CD4-positive, CD25-positive, alpha-beta regulatory T cell (primary cell): ENCODE data around the gene PHLDB3. TPM values are rescaled to one million over a fixed set of nuclear protein-coding genes. Genes with fewer than 3 reads are reported as not detected.

Experiments
- ATAC-seq, 2 donors: fragments of 150-1000 bp; cut with Tn5 transposase; one replicate each; pipeline ENCODE4 v1.10.0; 2021; ENCODE audit warnings: low read depth in 2 of 2, moderate number of reproducible peaks in 2 of 2, moderate library complexity in 1 of 2
- DNase-seq, 3 donors: peaks; one replicate each; pipeline versions ENCODE4 v3.0.0 to v3.0.0-alpha.2; 2012 to 2022; ENCODE audit warnings: mixed read lengths in 1 of 3
- H3K27ac ChIP-seq: one replicate; pipeline ENCODE4 v1.7.0; 2013; ENCODE audit warnings: mild to moderate bottlenecking, low read length; ENCODE audit not compliant: insufficient read depth, poor library complexity, severe bottlenecking
- H3K27me3 ChIP-seq: one replicate; pipeline ENCODE4 v1.7.0; 2013; ENCODE audit warnings: low read length; ENCODE audit not compliant: control insufficient read depth, insufficient read depth
- H3K36me3 ChIP-seq: one replicate; pipeline ENCODE4 v1.7.0; 2013; ENCODE audit warnings: mild to moderate bottlenecking, low read length, moderate library complexity; ENCODE audit not compliant: control insufficient read depth, insufficient read depth
- H3K4me1 ChIP-seq: 2 replicates; pipeline ENCODE4 v1.7.0; 2013; ENCODE audit warnings: mild to moderate bottlenecking, low read length; ENCODE audit not compliant: insufficient read depth, control insufficient read depth, poor library complexity, severe bottlenecking
- H3K4me3 ChIP-seq: one replicate; pipeline ENCODE4 v1.7.0; 2013; ENCODE audit warnings: low read depth, mild to moderate bottlenecking, low read length, moderate library complexity
- H3K9me3 ChIP-seq, 2 experiments: 1 replicate in 1 of 2; 2 replicates in 1 of 2; pipeline ENCODE4 v1.7.0; 2013; ENCODE audit warnings: low read length in 2 of 2, mild to moderate bottlenecking in 1 of 2, moderate library complexity in 1 of 2; ENCODE audit not compliant: control insufficient read depth in 2 of 2
- H3K27ac Mint-ChIP-seq, 3 donors: one replicate each; pipeline ENCODE4 v1.8.0; 2020 to 2022; ENCODE audit warnings: mild to moderate bottlenecking in 3 of 3, mixed read lengths in 3 of 3, moderate library complexity in 2 of 3
- H3K27me3 Mint-ChIP-seq: one replicate; pipeline ENCODE4 v1.8.0; 2022; ENCODE audit warnings: mild to moderate bottlenecking, mixed read lengths
- H3K36me3 Mint-ChIP-seq: one replicate; pipeline ENCODE4 v1.8.0; 2020; ENCODE audit warnings: mixed read lengths
- H3K4me1 Mint-ChIP-seq, 4 donors: one replicate each; pipeline ENCODE4 v1.8.0; 2020 to 2022; ENCODE audit warnings: mixed read lengths in 4 of 4, mild to moderate bottlenecking in 1 of 4
- H3K4me3 Mint-ChIP-seq, 4 donors: one replicate each; pipeline ENCODE4 v1.8.0; 2020 to 2022; ENCODE audit warnings: mild to moderate bottlenecking in 4 of 4, mixed read lengths in 4 of 4, moderate library complexity in 3 of 4
- H3K9me3 Mint-ChIP-seq, 7 donors: one replicate each; pipeline ENCODE4 v1.8.0; 2020 to 2022; ENCODE audit warnings: mixed read lengths in 7 of 7, mild to moderate bottlenecking in 3 of 7, moderate library complexity in 2 of 7
- polyA plus RNA-seq, 4 donors: library from polyadenylated mRNA; unstranded; fragments of 300-500 nt; fragmentation: Illumina TruSeq; gene quantifications; one replicate each; pipeline ENCODE4 v1.2.3, GENCODE V29; 2021
- total RNA-seq: library from RNA; stranded (reverse); gene quantifications from one replicate; pipeline ENCODE4 v1.2.3, GENCODE V29; 2022

Gene PHLDB3
- total and polyA plus RNA-seq, 5 donors from 2014 or later: 1.5 to 64.1 (median 4.2) TPM

DNA sequence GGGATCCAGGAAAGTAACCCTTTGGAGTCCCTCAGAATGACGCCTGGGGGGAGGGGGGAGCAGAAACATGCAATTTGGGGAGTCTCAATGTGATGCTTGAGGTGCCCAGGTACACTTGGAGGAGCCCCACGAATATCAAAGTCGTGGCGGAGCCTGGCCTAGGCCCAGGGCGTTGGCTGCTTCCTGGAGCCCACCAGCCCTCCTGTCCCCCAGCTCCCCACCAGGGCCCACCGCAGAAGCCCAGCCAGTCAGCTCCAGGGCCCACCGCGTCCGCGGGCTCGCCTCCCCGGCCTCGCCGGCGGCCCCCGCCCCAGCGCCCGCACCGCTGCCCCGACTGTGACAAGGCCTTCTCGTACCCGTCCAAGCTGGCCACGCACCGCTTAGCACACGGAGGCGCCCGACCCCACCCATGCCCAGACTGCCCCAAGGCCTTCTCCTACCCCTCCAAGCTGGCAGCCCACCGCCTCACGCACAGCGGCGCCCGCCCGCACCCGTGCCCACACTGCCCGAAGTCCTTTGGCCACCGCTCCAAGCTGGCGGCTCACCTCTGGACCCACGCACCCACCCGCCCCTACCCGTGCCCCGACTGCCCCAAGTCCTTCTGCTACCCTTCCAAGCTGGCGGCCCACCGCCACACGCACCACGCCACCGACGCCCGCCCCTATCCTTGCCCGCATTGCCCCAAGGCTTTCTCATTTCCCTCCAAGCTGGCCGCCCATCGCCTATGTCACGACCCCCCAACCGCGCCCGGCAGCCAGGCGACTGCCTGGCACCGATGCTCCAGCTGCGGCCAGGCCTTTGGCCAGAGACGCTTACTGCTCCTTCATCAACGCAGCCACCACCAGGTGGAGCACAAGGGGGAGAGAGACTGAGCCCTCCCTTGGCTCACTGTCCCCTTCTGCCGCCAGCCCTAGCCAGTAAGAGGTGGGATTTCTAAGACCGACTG, 30.5 kb upstream of the PHLDB3 start:
- Mint-ChIP-seq H3K4me1 (peaks cover 0 to 26% (median 11%) of the 10 kb centered on the region in 4 donors), H3K36me3 (peaks cover 22% of the 10 kb centered on the region), H3K9me3 (peaks cover 0 to 9% (median 2%) of the 10 kb centered on the region in 7 donors), H3K27ac (peak overlapping the region in 1 of 3 donors; percentile 23), H3K27me3 (peaks cover 5% of the 10 kb centered on the region), H3K4me3 (peak overlapping the region in 3 of 4 donors; percentile 67 to 94 (median 75))
- H3K4me1 ChIP-seq: peaks cover 11% of the 10 kb centered on the region
- H3K4me3 ChIP-seq: no peak overlapping the region
- H3K9me3 ChIP-seq: peaks cover 7 to 9% of the 10 kb centered on the region in 2 experiments
- H3K27ac ChIP-seq: peak overlapping the region; percentile 74
- DNase-seq (peak in 1 of 3 donors; percentile 31), ATAC-seq (no peak)
- H3K36me3 ChIP-seq: peaks cover 18% of the 10 kb centered on the region
- no peaks in the 10 kb centered on the region for H3K27me3 ChIP-seq

DNA sequence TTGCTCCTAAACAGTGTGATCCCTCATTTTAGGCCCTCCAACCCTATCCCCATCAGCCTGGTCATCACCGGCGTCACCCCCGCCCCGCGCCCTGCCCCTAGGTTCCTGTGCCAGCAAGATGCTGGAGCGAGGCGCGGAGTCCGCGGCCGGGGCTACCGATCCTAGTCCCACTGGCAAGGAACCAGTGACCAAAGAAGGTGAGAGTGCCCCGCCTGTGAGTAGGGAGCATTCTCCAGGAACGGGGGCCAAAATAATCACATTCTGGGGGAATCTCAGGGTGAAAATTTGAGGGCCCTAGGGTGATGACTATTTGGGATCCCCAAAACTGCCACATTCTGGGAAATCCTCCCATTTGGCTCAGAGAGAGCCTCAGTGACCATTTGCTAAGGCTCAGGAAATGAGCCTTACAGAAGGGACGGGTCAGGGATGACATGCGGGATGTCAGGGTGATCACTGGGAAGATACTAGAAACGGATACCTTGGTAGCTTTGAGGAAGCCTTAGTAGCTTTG, 29.8 kb upstream of the PHLDB3 start:
- DNase-seq (no peak), ATAC-seq (no peak)
- peaks cover 7 to 9% of the 10 kb centered on the region in 2 experiments for H3K9me3 ChIP-seq
- Mint-ChIP-seq H3K36me3 (peaks cover 18% of the 10 kb centered on the region), H3K4me3 (peak overlapping the region; percentile 93 to 98 (median 96)), H3K4me1 (peaks cover 0 to 26% (median 11%) of the 10 kb centered on the region in 4 donors), H3K27ac (peak overlapping the region; percentile 90 to 95 (median 93)), H3K9me3 (peaks cover 0 to 9% (median 2%) of the 10 kb centered on the region in 7 donors), H3K27me3 (peaks cover 5% of the 10 kb centered on the region)
- H3K4me1 ChIP-seq: peaks cover 11% of the 10 kb centered on the region
- peak overlapping the region; percentile 74 for H3K27ac ChIP-seq
- no peaks in the 10 kb centered on the region for H3K27me3 ChIP-seq
- H3K36me3 ChIP-seq: peaks cover 15% of the 10 kb centered on the region
- no peak overlapping the region for H3K4me3 ChIP-seq

DNA sequence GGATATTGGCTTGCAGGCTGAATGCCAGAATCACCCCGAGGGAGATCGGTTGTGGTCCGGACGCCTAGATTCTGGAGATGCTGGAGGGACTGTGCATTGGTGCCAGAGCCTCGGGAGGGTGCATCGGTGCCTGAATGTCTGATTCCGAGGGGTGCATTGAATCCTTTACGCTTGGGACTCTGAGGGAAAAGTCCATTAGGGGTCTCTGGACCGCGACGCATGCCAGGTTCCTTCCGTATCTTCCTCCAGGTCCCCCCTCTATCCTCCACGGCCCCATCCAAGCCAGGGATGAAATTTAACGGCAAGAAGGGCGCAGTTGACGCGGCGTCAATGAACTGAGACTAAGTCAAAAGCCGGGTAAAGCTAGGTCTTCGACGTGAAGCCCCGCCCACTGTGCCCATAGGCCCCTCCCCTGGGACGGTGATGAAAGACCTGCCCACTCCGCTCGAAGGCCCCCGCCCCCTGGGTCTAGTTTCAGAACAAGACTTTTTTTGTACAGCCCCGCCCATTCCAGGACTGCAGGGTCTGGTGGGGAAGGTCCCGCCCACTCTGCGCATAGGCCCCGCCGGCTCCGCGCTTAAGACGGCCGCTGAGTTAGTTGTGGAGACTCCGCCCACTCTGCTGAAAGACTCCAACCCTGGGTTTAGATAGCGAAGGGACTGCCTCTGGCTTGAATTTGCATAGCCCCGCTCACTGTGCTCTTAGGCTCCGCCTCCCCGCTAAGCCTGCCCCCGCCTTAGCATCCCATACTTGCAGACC, 29.2 kb upstream of the PHLDB3 start:
- Histone ChIP-seq H3K4me3 (peak overlapping the region; percentile 81), H3K36me3 (peaks cover 8% of the 10 kb centered on the region), H3K4me1 (peaks cover 11% of the 10 kb centered on the region), H3K27ac (peak overlapping the region; percentile 74), H3K9me3 (peaks cover 3 to 6% of the 10 kb centered on the region in 2 experiments), H3K27me3 (no peaks in the 10 kb centered on the region)
- peaks cover 13% of the 10 kb centered on the region for H3K36me3 Mint-ChIP-seq
- peaks cover 0 to 26% (median 11%) of the 10 kb centered on the region in 4 donors for H3K4me1 Mint-ChIP-seq
- peaks cover 0 to 5% (median 0%) of the 10 kb centered on the region in 7 donors for H3K9me3 Mint-ChIP-seq
- peak overlapping the region; percentile 90 to 95 (median 93) for H3K27ac Mint-ChIP-seq
- H3K4me3 Mint-ChIP-seq: peak overlapping the region; percentile 93 to 98 (median 96)
- ATAC-seq (peak; percentile 76 to 82), DNase-seq (peak; percentile 91 to 96 (median 91))
- peaks cover 5% of the 10 kb centered on the region for H3K27me3 Mint-ChIP-seq

DNA sequence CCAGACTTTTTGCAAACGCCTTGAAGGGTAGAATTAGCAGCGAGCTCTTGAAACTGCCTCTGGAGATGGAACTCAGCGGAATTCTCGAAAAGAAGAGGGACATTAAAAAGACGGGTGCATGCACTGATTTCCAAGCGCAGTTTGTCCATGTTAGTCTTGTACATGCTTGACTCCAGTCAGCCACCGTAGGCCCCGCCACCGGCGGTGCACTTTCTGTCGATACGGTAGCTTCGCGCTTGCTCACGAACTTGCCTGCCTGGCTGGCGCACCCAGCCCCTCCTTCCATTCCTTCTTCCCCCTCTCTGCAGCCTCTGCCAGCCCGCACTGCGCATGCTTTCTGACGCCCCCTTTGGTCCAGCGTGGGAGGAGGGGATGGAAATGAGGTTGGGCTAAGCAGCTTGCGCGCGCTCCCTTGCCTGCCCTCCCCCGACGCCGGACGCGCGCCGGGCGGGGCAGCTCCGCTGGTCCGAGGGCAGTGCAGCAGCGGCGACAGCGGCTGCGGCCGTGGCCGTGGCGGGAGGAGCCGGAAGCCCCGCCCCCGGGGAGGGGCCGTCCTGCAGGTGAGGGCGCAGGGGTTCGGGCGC, 28.5 kb upstream of the PHLDB3 start, which contains the start of gene ZNF575:
Gene ZNF575 (plus strand): TSS at position 227 of the 584 bp plus-strand sequence. CDS start 1,235 bp downstream, outside the sequence.
- peak; percentile 43 to 58 for ATAC-seq
- H3K4me3 ChIP-seq: peak within 1 kb of the TSS; percentile 81

DNA sequence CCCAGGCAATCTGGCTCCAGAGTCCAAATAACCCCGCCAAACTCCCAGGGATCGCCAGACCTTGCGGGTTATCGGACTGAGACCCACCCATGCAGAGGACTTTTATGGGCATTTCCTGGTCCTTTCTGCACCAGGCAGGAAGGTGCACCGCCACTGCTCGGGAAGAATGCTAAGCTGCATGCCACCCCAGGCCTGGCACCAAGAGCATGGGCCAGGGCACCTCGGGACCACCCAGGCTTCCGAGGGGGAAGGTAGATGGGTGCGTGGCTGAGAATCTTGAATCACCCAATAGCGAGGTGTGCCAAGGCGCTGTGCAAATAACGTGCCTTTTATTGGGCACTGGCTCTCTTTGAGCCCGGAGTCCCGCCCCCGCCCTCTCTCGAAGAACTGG, 28.0 kb upstream of the PHLDB3 start:
- peak in 1 of 3 donors; percentile 36 for DNase-seq
- peak overlapping the region; percentile 93 to 98 (median 96) for H3K4me3 Mint-ChIP-seq
- peak in 1 of 2 donors; percentile 9 for ATAC-seq

More for the DNA sequence above, 28.5 kb upstream of the PHLDB3 start, which contains the start of gene ZNF575:
- Mint-ChIP-seq H3K27me3 (peaks cover 5% of the 10 kb centered on the region), H3K9me3 (peaks cover 0 to 2% (median 0%) of the 10 kb centered on the region in 7 donors), H3K27ac (peak within 1 kb of the TSS; percentile 90 to 95 (median 93)), H3K4me1 (peaks cover 0 to 26% (median 9%) of the 10 kb centered on the region in 4 donors), H3K36me3 (peaks cover 7% of the 10 kb centered on the region), H3K4me3 (peak within 1 kb of the TSS; percentile 93 to 98 (median 96))
- H3K27me3 ChIP-seq: no peaks in the 10 kb centered on the region
- no peaks in the 10 kb centered on the region for H3K9me3 ChIP-seq
- peaks cover 2% of the 10 kb centered on the region for H3K36me3 ChIP-seq
- H3K4me1 ChIP-seq: peaks cover 11% of the 10 kb centered on the region
- H3K27ac ChIP-seq: peak within 1 kb of the TSS; percentile 74
- peak; percentile 71 to 92 (median 85) for DNase-seq

GRCh38 chr19:43527860-43528622, 23.5 kb upstream of the PHLDB3 start:
- H3K4me3 Mint-ChIP-seq: peak overlapping the region in 3 of 4 donors; percentile 26 to 76 (median 54)
- no peaks in the 10 kb centered on the region for H3K36me3 Mint-ChIP-seq
- Histone ChIP-seq H3K4me1 (peaks cover 38% of the 10 kb centered on the region), H3K27ac (no peak overlapping the region), H3K9me3 (no peaks in the 10 kb centered on the region), H3K36me3 (no peaks in the 10 kb centered on the region), H3K4me3 (no peak overlapping the region), H3K27me3 (no peaks in the 10 kb centered on the region)
- no peak for DNase-seq
- H3K4me1 Mint-ChIP-seq: peaks cover 5 to 39% (median 24%) of the 10 kb centered on the region in 4 donors
- ATAC-seq: no peak
- H3K9me3 Mint-ChIP-seq: no peaks in the 10 kb centered on the region
- H3K27me3 Mint-ChIP-seq: no peaks in the 10 kb centered on the region
- H3K27ac Mint-ChIP-seq: peak overlapping the region in 1 of 3 donors; percentile 42

More for the DNA sequence above, 28.0 kb upstream of the PHLDB3 start:
- Histone ChIP-seq H3K4me3 (peak overlapping the region; percentile 69), H3K27ac (peak overlapping the region; percentile 74), H3K4me1 (peaks cover 15% of the 10 kb centered on the region), H3K9me3 (no peaks in the 10 kb centered on the region), H3K27me3 (no peaks in the 10 kb centered on the region), H3K36me3 (no peaks in the 10 kb centered on the region)
- H3K27me3 Mint-ChIP-seq: peaks cover 5% of the 10 kb centered on the region
- peaks cover 5% of the 10 kb centered on the region for H3K36me3 Mint-ChIP-seq
- peak overlapping the region; percentile 84 to 95 (median 93) for H3K27ac Mint-ChIP-seq
- peaks cover 0 to 26% (median 9%) of the 10 kb centered on the region in 4 donors for H3K4me1 Mint-ChIP-seq
- H3K9me3 Mint-ChIP-seq: peaks cover 0 to 2% (median 0%) of the 10 kb centered on the region in 7 donors
